8988T (cell line): ENCODE measurements around the gene LRRC71.

Source experiments
- DNase-seq: peaks from one replicate; pipeline ENCODE4 v3.0.0; 2011

LRRC71 gene

GRCh38 chr1:156920233-156921052 is at the start of gene LRRC71:
Gene LRRC71 (plus strand): TSS chr1:156920632. CDS start chr1:156920804, 172 bp downstream.
- DNase-seq = peak; percentile 98

- DNase-seq = no peak
Measured at GRCh38 chr1:156873659-156874058, 46.8 kb upstream of the LRRC71 start.

GRCh38 chr1:156874142-156874541 is 46.3 kb upstream of the LRRC71 start:
- DNase-seq = no peak

- no peak for DNase-seq
Measured at GRCh38 chr1:156874572-156875340, 45.7 kb upstream of the LRRC71 start.

GRCh38 chr1:156875341-156875615 is 45.2 kb upstream of the LRRC71 start:
- DNase-seq = no peak

GRCh38 chr1:156876281-156876680 is 44.2 kb upstream of the LRRC71 start:
- DNase-seq = no peak

- DNase-seq = no peak
Measured at GRCh38 chr1:156877433-156878170, 42.8 kb upstream of the LRRC71 start.

GRCh38 chr1:156879876-156880275 is 40.6 kb upstream of the LRRC71 start:
- no peak for DNase-seq

- DNase-seq = no peak
Measured at GRCh38 chr1:156880473-156880872, 40.0 kb upstream of the LRRC71 start.

GRCh38 chr1:156881101-156881500 is 39.3 kb upstream of the LRRC71 start:
- no peak for DNase-seq

GRCh38 chr1:156881663-156882062 is 38.8 kb upstream of the LRRC71 start:
- DNase-seq = no peak

GRCh38 chr1:156882543-156882942 is 37.9 kb upstream of the LRRC71 start:
- DNase-seq = no peak

- DNase-seq = no peak
Measured at GRCh38 chr1:156883919-156884318, 36.5 kb upstream of the LRRC71 start.

- no peak for DNase-seq
Measured at GRCh38 chr1:156884560-156885184, 35.8 kb upstream of the LRRC71 start.

- no peak for DNase-seq
Measured at GRCh38 chr1:156885314-156885713, 35.1 kb upstream of the LRRC71 start.

GRCh38 chr1:156885880-156886355 is 34.5 kb upstream of the LRRC71 start:
- no peak for DNase-seq

- DNase-seq = no peak
Measured at GRCh38 chr1:156886583-156887281, 33.7 kb upstream of the LRRC71 start.

- no peak for DNase-seq
Measured at GRCh38 chr1:156887317-156887716, 33.1 kb upstream of the LRRC71 start.

GRCh38 chr1:156887734-156888133 is 32.7 kb upstream of the LRRC71 start:
- DNase-seq = no peak

- peak; percentile 81 for DNase-seq
Measured at GRCh38 chr1:156889802-156890580, 30.4 kb upstream of the LRRC71 start.
